ENCODE results near the gene VGLL3.
"Not testable (repeated sequence)": the region's sequence is repeated elsewhere in the genome, so short reads cannot be mapped to it uniquely, and the experiment has no call there.

VGLL3 gene

DNA sequence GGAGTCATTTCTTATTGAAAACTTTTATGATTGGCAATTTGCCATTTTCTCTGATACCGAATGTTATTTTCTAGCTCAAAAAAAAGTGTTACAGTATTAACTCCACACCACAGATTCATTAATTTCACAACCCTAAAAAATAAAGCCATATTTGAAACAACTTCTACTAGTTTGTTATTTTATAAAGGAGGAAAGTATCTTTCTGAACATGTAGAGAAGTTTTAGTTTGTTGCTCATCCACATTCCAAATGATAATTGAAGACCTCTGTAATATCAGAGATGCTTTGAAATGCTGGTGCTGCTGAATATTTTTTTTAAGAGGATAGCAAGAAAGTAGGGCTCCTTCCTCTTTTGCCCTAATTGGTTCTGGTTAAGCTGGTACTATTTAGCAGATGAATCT lies 1.9 kb downstream of the VGLL3 start:
- DNase-seq = no peak

DNA sequence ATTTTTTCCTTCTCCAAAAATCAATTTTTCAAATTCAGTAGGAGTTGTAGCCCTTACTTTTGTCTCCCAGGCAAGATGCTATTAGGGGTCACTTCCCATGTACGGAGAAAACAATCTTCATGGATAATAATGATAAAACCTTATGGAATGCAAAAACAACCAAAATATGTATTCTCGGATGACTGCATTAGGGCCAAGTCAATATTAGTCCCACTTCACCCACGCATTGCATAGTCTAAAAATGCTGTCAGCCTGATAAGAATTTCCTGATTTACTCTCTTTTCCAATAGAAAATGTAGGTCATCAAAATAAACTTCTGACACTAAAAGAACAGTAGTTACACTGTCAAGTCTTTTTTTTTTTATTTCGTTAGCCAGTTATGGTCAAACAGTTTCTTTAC lies 2.7 kb downstream of the VGLL3 start:
- DNase-seq = no peak

DNA sequence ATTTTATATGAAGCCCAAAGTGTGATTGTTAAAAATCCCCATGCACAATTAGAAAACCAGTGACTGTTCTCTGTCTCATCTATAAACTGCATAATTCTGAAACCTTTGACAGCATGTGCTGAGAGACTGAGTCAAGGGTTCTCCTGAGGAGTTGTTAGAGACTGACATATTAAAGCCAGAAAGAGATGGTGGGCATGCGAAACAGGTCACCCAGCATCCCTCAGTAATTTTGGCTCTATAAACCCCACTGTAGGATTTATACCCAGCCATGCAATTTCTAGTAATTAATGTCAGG lies 3.6 kb downstream of the VGLL3 start:
- no peak for DNase-seq

DNA sequence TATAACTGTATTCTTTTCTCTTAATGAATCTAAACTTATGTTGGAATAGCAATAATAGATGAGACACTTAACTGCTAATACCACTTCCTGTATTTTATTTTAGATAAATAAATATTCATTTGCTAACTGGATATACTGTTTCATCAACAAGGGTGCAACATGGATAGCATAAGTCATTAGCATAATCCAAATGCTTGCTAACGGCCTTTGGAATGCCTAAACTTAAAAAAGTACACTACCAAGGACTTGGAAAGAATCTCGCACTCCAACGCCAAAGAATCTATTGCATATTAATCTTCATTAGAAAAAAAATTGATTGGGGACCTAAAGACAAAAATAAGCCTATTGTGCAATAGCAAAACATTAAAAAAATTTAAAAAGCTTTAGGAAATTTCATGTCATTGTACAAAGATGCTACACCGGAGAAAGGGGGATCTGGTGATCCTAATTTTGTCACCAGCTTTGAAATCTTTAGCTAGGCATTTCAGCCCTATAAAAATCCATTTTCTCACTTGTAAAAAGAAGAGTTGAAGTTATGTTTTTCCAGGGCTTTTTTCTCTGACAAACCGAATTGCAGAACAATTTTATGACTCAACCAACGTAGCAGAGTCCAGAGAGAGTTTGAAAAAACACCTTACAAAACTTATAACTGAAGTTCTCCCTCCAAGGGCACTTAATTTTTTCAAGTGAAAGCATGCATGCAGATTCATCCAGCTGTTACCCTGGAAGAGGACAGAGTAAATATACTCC lies 4.1 kb downstream of the VGLL3 start:
- no peak for DNase-seq

DNA sequence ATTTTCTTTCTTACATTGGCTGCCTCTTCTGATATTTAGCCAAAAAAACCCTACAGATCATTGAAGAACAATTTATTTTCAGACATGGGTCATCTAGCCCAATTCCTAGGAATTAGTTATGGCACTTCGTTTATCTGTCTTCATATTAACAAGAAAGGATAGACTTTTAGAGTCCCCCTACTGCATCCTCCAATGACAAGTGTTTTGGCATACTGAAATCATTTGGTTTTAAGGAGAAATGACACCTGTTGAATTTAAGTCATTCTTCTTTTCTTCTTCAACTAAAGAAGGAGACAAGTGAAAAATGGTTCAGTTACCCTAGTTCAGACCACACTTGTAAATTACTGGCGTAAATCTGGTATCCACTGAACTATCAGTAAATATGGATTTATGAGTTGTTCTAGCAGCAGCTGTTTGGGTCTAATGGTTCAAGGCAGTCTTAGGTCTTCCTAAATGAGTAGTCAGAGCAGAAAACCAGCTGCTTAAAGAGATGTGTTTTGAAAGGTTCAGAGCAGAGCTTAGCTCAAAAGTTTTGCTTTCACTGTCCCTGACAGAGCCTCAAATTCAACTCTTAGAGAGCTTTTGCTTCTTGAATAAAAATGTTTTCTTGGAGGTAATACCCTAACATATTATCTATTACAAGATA lies 5.6 kb downstream of the VGLL3 start:
- no peak for DNase-seq

DNA sequence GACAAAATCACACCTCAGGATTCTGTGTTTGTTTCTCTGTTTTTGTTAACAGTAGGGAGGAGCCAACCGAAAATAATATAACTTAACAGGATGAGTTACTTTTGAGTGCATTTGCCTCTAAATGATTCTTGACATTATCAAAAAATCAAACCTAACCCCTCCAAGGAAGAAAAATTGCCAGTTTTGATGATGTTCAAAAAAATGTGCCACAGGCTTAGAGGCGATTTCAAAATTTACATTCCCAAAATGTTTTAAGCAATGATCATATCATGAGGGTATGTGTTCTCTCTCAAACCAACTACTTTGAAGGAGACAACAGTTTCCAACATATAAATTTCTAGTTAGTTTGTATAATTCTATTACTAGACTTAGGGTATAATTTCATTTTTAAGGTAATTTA lies 6.7 kb downstream of the VGLL3 start:
- no peak for DNase-seq

DNA sequence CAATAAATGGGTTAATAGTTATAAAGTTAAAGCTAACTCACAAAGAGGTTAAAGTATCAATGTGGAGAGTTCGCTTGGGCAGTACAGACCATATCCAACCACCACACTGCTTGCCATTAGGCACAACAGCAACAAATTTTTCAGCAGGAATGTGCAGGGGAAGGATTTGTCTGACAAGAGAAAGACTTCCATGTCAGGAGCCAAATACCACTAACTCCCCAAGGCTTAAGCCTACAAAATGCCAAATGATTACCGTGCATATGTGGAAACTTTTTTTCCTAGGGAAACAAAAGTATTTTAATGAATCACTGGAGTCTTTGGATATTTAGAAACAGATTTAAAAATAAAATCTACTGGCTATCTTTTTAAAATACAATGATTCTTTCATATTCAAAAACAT lies 8.1 kb downstream of the VGLL3 start:
- DNase-seq = no peak

DNA sequence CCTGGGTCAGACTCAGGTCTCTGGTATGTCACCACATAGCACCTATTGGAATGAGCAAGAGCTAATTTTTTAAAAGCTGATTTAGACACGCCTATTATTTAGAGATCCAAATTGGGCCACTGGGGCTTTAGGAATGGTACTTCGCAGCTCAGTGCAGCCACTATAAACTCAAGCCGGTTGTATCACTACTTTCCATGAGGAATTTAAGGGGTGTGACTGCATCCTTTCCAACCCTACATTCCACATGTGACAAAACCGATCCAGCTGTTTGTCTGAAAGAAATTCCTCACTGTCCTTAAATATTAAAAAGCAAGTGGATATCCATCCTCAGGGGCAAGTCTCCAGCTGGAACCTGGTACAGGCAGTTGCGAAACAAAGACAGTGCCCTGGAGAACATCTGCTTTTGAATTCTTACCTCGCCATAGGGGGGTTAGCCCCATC lies 12.8 kb downstream of the VGLL3 start:
- no peak for DNase-seq

DNA sequence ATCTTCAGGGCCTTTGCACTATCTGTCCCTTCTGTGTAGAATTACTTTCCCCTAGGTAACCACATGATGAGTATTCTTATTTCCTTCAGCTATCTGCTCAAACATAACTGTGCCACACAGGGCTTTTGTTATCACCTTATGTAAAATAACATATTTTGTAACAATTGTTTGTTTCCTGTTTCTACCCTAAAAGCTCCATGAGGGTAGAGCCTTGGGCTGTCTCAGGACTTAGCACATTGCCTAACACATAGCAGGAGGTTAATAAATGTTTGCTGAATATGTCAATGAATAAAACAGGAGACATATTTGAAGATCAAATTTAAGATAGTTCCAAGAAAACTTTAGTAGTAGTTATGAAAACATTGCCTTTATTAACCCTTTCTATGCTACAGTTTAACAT lies 14.7 kb downstream of the VGLL3 start:
- DNase-seq = no peak

DNA sequence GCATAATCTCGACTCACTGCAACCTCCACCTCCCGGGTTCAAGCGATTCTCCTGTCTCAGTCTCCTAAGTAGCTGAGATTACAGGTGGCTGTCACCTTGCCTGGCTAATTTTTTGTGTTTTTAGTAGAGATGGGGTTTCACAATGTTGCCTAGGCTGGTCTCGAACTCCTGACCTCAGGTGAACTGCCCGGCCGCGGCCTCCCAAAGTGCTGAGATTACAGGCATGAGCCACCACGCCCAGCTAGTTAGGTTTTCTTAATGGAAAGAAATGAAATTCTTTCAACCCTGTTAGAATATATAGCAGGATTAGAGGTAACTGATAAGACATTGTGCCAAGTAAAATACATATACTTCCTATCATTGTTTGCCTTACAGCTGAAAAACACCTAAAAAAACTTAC lies 16.8 kb downstream of the VGLL3 start:
- not testable (repeated sequence) for DNase-seq

DNA sequence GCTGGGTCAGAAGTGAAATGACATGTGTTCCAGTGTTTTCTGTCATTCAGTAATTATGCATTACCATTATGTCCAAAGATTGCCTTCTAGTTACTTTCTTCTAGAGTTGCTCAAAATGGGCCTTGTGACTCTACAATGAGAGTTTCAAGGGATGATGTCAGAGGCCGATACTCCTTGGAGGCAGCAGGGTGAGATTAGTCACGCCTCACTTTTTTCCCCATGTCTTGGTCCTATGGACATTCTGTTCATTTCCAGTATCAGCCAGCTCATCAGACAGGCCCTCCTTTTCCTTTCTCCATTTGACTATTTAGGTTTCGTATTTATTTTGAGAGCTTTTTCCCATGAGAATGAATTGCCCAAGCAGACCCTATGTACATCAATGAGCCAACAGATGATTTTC lies 17.5 kb downstream of the VGLL3 start:
- no peak for DNase-seq

DNA sequence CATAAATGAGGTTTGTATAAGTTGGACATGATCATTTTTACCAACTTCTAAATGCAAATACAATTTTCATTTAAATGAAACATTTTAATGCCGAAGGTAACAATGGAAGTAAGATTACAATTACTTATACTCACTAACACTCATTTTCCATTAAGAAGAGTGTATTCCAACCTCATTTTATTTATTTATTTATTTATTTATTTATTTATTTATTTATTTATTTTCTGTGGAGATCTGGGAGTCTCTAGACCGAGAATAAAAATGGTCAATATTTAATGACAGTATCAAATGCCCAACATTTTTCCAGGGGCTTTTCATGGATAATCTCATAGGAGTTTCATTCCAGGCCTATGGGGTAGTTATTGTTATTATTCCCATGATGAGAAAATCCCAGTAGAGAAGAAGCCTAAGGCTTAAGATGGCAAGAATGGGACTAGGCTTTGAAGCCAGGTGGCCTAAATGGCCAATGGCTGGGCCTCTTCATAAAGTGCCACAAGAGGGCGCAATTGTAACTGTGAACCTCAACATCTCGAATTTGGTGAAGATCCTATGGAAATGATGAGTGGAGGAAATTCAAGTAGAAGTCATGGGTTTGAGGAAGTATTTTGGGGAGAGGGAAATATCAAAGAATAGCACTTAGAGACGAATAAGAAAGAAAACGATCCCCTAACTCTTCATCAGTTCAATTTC lies 21.3 kb downstream of the VGLL3 start:
- DNase-seq = no peak

DNA sequence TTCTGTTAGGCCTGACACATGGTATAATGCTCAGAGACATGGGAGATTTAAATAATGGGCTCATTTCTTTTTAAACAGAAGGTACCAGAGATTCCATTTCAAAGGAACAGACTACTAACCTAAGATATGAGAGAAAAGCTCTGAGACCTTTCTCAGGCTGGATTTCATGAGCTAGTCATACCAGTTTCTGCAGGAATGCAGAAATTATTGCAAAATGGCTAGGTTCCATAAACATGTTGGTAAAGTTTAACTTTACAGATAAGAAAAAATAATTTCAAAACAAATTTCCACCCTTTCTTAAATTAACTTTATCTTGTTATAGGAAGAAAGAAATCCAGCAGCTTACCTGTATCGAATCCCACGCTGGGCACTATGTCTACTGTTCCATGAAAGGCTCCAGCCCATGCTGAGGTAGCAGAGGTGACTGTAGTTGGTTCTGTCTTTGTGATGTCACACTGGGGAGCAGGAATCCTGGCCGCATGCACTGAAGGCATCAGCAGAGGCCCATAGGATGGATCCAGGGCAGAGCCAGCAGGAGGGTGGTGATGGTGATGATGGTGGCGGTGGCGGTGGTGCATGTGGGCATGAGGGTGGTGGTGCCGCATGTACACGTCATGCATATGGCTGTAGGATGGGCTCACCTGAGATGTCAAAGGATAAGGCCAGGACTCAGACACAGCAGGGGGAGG lies 22.6 kb downstream of the VGLL3 start:
- no peak for DNase-seq

DNA sequence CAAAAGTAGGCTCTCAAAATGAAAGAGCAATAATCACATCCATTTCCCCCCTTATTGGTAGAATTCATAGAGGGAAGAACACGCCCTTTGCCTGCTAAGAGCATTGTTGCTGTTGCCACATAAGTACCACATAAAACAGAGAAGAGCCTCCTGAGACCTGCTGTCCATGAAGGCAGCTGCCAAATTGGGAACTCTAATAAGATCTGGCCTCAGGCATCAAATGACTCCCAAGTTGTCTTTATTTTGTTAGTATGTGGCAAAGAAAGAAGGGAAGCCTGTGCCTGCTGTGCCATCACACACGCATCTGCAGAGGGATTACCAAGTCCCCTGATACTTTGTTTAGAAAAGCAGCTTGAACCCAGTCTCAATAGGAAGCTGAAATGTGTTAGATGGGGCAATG lies 23.9 kb downstream of the VGLL3 start:
- no peak for DNase-seq

DNA sequence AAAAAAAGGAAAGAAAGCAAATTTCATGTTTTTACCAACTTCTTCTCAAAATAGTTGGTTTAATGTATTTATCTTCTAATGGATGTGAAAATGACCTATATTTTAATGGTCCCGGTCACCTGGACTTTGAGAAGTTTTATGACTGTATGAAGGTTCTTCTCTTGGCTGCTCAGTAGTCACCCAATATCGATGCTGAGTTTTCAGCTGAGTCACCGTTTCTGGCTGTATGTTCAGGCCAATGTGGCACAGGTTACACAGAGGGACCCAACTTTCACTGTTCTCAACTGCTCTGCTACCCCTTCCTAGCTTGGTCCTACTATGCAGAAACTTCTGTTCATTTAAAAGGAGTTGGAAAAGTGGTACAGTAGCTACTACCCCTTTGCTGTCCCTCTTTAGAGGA lies 25.8 kb downstream of the VGLL3 start:
- DNase-seq = no peak

DNA sequence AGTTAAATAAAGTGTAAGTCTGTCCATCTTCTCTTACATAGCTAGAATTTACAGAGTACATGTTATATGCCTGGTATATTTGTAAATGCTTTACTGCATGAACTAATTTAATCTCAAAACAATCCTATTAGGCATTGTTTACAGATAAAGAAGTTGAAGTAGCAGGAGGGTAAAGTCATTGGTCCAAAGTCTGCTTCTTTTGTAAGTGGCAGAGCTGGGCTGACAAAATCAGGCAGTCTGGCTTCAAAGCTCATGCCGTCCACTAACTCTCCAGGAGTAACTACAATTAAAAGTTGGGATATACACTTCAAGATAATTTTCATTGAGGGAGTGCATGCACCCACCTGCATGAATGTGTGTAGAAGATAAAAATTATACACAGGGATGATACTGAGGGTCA lies 27.3 kb downstream of the VGLL3 start:
- DNase-seq = no peak

DNA sequence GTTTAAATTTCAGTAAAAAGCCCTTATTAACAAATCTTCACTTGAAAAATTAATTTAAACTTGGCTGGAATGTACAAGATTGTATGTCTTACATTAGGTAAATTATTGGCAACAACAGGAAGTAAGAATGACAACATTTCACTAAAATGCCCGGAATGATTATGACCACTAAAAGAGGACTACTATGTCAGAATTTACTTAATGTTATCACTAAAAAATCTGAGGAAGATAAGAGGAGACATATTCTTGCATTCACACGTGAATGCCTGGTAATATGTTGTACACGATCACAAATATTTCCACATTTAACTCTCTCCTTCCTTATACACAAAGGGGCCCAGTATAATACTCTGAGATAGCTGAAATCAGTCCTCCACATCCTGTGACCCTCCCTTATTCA lies 29.7 kb downstream of the VGLL3 start:
- DNase-seq = no peak

DNA sequence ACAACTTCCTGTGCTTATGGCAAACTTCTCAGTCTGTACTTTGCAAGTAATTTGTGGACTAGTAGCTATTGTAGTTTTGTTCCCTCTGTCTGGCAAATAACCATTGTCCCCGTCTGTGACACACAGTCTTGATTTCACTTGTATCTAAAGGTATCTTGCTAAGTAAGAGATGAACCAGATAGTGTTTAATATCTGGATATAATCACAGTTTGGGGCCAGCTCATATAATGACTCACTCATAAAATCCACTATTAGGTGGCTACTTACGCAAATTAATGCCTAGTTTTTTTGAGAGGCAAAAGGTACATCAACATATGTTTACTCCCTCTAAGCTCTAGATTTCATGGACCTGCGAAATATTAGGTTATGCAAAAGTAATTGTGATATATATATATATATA lies 30.4 kb downstream of the VGLL3 start:
- no peak for DNase-seq

DNA sequence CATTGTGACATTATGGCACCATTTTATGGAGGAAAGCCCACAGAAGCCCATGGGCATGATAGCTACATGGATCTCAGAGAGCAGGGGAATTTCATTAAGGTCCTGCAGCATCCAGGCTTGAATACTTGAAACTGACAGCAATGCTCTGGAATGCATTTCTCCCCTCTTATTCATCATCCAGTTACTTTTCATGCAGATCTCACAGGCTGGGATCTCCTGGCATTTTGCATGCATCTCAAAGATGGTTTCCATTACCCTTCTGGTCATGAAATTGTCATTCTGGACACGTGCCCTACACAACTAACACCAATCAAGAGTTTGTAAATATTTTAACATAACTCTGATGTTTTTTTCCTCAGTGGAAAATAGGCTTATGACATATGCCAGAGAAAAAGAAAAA lies 32.4 kb downstream of the VGLL3 start:
- no peak for DNase-seq

DNA sequence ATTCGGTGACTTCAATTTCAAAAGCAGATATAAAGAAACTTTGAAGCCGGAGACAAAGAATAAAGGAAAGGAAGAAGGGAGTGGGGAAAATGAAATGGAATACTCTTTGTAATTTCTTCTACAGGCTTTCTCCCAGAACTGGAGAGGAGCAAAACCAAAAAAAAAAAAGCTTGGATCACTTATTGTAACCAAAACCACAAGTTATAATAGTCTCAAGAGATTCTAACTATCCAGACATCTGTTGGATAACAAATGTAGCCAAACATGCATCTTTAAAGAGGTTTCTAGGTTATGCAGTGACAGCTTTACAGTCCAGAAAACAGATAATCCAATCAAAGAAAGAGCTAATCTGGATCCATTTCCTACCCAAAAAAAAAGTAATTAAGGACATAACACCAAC lies 36.2 kb downstream of the VGLL3 start:
- DNase-seq = no peak

DNA sequence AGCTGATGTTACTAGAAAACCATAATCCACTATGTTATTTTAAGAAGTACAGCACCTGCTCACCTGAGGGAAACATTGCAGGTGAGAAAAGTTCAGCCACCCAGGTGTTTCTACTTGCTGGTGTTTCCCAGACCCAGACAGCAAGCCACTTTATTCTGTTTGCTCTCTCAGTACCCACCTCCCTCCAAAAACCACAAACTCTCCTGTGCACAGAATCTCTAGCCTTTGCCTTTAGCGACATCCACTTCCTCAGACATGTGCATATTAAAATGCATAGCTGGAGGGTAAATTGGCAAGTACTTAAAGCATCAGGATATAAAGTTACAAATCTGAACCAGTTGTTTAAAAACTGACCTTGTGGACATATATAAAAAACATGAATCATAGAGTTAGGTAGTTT lies 36.7 kb downstream of the VGLL3 start:
- peak; percentile 30 for DNase-seq

DNA sequence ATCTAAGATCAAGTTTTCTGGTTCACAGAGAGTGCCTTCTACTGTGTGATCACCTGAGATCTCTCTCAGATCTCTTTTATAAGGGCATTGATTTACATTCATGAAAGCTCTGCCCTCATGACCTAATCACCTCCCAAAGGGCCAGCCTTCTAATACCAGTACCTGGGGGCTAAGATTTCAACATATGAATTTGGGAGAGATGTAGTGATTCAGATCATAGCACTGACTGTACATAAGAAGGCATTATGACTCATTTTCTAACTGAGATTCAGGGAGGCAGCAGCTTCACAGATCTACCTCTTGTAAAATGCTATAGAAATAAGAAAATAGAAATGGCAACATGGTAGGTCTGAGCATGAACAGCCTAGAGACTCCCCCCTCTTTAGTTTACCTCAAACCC lies 39.6 kb downstream of the VGLL3 start:
- DNase-seq = no peak

DNA sequence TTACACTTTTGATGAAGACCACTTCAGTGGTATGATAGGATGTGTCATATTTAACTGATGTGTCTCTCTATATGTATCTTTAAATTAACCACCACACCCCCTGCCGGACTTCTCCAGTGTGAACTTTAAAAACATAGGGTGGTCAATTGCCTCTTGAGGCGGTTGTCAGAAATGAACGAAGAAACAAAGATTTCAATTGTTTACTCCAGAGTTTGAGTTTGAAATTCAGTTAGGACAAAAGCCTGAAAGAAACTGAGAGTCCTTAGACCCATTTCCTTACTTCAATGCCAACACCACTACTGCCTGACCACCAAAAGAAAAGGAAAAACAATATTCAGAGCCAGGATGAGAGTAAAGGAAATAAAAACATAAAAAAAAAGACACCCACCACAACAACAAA lies 40.2 kb downstream of the VGLL3 start:
- DNase-seq = no peak

DNA sequence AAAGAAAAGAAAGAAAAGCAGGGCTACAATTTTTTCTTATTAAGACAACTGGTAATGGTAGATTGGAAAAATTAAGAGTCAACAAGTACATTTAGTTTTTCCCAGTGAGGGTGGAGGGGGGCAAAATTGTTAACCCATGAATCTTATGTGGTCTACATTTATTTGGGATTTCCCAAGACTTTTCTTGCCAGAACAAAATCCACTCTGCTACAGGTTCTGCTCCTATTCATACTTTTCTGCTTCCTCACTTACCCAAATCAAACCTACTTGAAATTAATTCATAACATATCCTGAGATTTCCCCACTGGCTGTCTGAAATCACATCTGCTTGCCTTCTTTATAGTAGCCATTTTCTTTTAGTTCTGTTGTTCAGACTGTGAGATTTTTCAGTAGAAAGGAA lies 41.1 kb downstream of the VGLL3 start:
- no peak for DNase-seq

Measured in NCI-H510A treated with DMSO at 0.1 percent for 48 hours (cell line).